Stimulated activated CD8-positive, alpha-beta memory T cell treated with anti-CD3 and anti-CD28 coated beads, Interleukin-7, amount 100 ng/mL, for 24 hours (primary cell): Measurements from ENCODE around the gene URB1.
"Not testable (repeated sequence)": the region's sequence is repeated elsewhere in the genome, so short reads cannot be mapped to it uniquely, and the experiment has no call there.

ENCODE experiments used
- DNase-seq: peaks from one replicate; pipeline ENCODE4 v3.0.0-alpha.2; 2020; ENCODE audit warnings: low read depth

Gene URB1

DNA sequence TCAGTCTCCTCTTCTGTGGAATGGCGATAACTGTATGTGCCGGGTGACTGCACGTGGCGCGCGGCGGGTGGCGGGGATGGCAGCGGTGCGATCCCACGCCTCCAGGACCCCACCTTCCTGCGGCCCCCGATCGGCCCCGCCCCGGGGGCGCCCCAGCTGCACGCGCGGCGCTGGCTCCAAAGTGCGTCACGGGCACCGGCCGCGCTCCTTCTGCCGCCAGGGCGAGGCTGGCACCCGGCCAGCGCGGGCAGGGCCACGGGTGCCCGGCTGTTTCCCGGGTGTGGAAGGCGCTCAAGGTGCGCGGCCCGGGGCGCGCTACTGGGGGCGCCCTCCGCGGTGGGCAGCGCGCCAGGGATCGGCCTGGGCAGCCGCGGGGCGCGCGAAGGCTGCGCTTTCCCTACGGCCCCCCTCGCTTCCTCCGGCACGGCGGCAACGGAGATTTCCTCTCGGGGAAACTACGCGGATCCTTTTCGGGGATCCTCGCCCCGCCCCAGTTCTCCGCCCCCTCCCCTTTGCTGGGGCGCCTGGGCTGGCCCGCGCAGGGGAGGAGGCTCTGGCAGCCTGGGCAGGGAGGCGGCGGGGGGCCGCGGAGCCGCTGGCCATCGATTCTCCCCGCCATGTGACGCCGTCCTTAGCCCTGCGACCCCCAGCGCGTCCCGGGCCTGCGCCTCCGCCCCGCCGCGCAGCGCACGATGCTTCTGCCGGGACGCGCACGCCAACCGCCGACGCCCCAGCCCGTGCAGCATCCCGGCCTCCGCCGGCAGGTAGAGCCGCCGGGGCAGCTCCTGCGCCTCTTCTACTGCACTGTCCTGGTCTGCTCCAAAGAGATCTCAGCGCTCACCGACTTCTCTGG is 19.6 kb upstream of the URB1 start, which contains the start of gene EVA1C:
EVA1C (plus strand) TSS at position 545 of the 853 bp plus-strand sequence; CDS start at position 693, 148 bp downstream.
- peak; percentile 42 for DNase-seq

- DNase-seq = peak; percentile 54
Observed at GRCh38 chr21:32411350-32412161, 18.7 kb upstream of the URB1 start.

- DNase-seq = no peak
Observed at GRCh38 chr21:32410916-32411315, 18.1 kb upstream of the URB1 start.

DNA sequence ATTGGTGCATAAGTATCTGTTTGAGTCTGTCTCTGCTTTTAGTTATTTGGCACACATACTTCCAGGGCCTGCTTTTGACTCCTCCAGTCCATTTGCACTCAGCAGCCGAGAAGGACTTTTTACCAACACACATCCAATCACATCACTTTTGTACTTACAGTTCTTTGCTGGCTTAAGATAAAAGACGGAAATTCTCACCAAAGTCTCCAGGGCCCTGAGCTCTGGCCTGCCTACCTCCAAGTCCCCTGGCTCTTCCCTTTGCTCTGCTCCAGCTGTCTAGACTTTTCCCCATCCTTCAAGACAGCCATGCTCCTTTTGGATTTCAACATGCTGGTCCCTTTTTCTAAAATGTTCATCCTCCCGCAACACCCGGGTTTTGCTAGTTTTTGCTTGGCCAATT is 17.5 kb upstream of the URB1 start:
- DNase-seq = no peak

- DNase-seq = no peak
Observed at GRCh38 chr21:32406405-32406804, 13.6 kb upstream of the URB1 start.

DNA sequence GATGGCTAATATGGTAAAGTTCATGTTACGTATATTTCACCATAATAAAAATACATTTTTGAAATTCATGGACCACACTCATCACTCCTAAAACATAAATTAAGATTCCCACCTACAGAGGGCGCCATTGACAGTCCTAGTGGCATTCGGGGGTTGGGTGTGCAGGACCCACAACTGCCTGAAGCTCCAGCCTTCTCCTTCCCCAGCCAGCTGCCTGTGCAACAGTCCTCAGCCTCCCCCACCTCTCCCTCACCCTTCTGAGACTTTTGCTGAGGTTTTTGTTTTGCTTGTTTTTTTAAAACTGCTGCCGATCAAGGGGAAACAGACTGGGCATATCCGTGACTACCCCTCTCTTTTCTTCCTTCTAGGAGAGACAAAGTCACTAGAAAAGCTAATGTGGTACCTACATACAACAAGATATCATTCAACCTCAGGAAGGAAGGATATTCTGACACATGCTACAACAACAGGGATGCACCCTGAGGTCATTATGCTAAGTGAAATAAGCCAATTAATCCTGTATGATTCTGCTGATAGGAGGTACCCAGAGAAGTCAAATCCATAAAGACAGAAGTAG is 10.5 kb upstream of the URB1 start:
- DNase-seq = no peak

DNA sequence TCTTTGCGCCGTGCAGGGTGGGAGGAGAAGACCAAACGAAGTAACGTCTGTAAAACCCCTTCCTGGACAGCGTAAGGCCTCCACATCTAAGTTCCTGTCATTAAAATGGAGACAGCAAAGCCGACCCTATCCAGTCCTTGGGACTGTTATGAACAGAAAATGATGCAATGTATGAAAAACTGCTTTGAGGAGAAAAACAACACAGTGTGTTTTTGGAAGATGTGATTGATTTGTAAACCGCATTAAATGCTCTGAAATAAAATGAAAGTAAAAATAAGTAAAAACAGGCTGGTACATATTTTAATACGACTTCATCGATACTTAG is 827 bp upstream of the URB1 start:
- no peak for DNase-seq

DNA sequence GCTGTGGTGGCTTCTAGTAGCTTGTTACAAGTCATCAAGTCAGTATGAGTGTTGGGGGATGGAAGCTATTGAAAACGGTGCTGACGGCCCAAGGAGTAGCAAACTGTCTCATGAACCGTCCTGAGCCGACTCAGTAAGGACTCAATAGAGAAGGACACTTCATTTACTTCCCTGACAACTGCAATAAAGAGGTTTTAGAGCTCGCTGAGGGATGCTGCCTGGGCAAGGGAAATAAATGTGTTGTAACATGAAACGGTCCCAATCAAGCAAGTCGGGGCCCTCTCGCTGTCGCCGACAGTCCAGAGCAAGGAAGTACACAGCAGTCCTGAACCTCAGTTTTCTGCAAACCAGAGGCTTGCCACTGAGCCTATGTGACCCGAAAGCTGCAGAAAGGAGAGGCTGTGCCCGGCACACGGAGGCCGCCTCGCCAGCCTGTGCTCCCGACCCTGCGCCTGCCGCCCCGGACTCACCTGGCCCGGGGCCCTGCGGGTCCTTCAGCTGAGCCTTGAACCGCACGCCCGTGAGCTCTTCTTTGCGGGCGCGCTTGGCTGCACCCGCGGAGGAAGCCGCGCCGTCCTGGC is 423 bp downstream of the URB1 start:
- no peak for DNase-seq

DNA sequence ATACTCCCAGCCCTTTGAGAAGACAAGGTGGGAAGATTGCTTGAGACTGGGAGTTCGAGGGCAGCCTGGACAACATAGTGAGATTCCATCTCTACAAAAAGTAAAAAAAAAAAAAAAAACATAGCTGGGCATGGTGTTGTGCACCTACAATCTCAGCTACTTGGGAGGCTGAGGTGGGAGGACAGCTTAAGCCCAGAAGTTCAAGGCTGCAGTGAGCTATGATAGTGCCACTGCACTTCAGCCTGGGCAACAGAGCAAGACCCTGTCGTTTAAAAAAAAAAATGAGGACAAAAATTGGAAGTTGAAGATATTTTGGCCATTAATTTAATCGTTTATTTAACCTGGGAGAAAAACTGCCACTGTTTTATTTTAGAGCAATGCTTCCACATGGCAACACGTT is 1.1 kb downstream of the URB1 start:
- no peak for DNase-seq

DNA sequence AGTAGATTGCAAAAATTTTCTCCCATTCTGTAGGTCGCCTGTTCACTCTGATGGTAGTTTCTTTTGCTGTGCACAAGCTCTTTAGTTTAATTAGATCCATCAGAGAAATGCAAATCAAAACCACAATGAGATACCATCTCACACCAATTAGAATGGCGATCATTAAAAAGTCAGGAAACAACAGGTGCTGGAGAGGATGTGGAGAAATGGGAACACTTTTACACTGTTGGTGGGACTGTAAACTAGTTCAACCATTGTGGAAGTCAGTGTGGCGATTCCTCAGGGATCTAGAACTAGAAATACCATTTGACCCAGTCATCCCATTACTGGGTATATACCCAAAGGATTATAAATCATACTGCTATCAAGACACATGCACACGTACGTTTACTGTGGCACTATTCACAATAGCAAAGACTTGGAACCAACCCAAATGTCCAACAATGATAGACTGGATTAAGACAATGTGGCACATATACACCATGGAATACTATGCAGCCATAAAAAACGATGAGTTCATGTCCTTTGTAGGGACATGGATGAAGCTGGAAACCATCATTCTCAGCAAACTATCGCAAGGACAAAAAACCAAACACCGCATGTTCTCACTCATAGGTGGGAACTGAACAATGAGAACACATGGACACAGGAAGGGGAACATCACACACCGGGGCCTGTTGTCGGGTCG is 2.1 kb downstream of the URB1 start:
- not testable (repeated sequence) for DNase-seq

- DNase-seq = no peak
Observed at GRCh38 chr21:32389337-32390015, 3.3 kb downstream of the URB1 start.

- no peak for DNase-seq
Observed at GRCh38 chr21:32388306-32388705, 4.5 kb downstream of the URB1 start.

GRCh38 chr21:32387151-32387550 is 5.7 kb downstream of the URB1 start:
- no peak for DNase-seq

DNA sequence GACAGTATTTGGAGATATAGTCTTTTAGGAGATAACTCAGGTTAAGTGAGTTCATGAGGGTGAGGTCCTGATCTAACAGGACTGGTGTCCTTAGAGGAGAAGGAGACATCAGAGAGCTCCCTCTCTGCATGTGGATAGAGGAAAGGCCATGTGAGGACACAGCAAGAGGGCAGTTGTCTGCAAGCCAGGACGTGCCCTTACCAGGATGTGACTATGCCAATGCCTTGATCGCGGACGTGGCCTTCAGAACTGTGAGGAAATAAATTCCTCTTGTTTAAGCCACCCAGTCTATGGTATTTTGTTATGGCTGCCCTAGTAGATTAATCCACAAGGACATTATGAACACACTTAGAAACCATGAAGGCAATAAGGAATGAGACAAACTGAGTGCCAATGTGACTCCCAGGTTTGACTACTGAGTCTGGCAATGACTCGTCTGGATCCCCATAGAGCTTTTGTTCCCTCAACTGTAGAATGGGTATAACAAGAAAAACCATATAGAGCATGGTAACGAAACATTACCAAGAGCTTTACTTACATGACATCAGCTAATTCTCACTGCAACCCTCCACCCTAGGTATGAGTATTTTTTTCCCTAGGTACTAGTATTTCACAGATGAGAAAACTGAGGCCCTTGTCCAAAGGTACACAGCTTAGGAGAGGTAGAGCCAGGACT is 6.5 kb downstream of the URB1 start:
- DNase-seq = no peak

GRCh38 chr21:32383812-32384211 is 9.0 kb downstream of the URB1 start:
- DNase-seq = no peak

DNA sequence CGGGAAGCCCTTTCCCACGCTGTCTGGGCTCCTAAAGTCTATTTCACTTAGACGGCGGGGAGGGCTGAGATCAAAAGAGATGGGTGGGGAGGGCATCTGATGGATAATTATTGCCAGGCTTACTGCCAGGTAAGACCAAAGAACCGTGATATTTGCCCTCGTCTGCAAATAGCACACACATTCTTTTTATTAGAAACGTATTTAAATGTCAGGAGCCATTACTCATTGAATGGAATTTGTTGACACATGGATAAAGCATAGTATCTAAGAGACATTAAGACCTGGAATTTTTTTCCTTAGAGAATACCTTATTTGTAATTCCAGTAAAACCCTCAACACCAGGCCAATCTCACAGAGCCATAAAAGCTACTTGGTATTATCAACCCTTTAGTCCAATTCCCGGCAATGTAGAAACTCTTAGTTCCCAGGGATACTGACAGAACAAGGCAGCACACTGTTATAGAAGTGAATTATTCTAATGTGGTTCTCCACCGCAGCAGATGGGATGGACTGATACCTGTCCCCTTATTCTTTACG is 10.6 kb downstream of the URB1 start:
- no peak for DNase-seq

- no peak for DNase-seq
Observed at GRCh38 chr21:32381571-32381970, 11.2 kb downstream of the URB1 start.

DNA sequence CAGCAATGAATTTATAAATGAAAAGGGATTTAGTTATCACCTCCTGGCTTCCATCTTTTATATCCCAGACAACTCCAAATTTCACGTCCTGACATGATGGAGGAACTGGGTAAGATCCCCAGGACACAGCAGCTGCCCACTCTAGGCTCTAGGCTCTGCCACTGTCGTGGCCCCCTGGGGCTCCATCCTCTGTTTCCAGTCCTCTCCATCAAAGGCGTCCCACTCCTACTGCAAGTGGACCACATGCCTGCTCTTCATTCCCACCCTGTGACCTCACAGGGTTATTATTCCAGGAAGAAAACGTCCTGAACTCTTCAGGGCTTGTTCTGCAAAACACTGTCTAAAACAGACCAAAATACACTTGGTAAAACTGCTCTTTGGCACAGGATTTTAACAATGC is 11.9 kb downstream of the URB1 start:
- no peak for DNase-seq

GRCh38 chr21:32378956-32379355 is 13.9 kb downstream of the URB1 start:
- no peak for DNase-seq

- DNase-seq = no peak
Observed at GRCh38 chr21:32377991-32378390, 14.8 kb downstream of the URB1 start.

DNA sequence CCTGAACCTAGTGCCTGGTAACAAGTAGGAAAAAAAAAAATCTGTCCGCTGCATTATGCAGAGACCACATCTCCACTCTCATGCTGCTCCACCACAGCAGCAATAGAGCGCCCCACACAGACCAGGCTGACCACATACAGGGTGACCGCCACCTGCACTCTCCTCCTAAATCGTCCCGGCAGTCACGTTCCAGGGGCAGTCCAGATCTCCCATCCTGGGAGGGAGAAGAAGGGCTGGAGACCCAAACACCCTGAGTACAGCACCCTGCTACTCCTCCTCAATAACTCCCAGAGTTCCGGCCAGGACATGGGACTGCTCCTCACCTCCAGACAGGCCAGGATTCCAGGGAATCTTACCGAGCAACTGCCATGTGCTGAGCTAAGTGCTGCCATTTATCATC is 15.3 kb downstream of the URB1 start:
- no peak for DNase-seq
